HepG2 (cell line): ENCODE results near the gene RBX1. TPM values are rescaled to one million over a fixed set of nuclear protein-coding genes. Genes with fewer than 3 reads are reported as not detected.
A peak's percentile ranks its signal among the peaks of the same experiment; 100 is the strongest.

ENCODE experiments used
- CCAR2 ChIP-seq: fragments of 200-400 bp; formaldehyde crosslinking; optimal IDR thresholded peaks from 2 replicates; pipeline ENCODE3; 2018; ENCODE audit warnings: low read depth, mild to moderate bottlenecking, low read length, moderate library complexity
- CENPT ChIP-seq: sonication (generic); formaldehyde crosslinking; IDR thresholded peaks from 2 replicates; pipeline ENCODE4 v1.8.0; 2022; ENCODE audit warnings: low read depth, mild to moderate bottlenecking, moderate library complexity, missing genetic modification reagents
- DR1 ChIP-seq: sonication (generic); formaldehyde crosslinking; IDR thresholded peaks from 2 replicates; pipeline ENCODE4 v1.8.0; 2021; ENCODE audit warnings: mild to moderate bottlenecking, missing genetic modification reagents, inconsistent platforms
- KDM5A ChIP-seq: fragments of 200-600 bp; sonication (generic); IDR thresholded peaks from 2 replicates; pipeline ENCODE4 v1.7.0; 2018; ENCODE audit warnings: antibody characterized with exemption, mild to moderate bottlenecking, low read length, borderline replicate concordance
- MATR3 ChIP-seq: sonication (generic); formaldehyde crosslinking; IDR thresholded peaks from 2 replicates; pipeline ENCODE4 v1.4.0; 2020; ENCODE audit warnings: missing genetic modification reagents
- MLLT10 ChIP-seq: sonication (generic); formaldehyde crosslinking; IDR thresholded peaks from 2 replicates; pipeline ENCODE4 v1.4.0; 2020; ENCODE audit warnings: missing genetic modification reagents
- PAF1 ChIP-seq: IDR thresholded peaks from 2 replicates; pipeline ENCODE4 v1.6.1; 2016; ENCODE audit warnings: missing genetic modification reagents, missing compliant biosample characterization
- SIN3A ChIP-seq: IDR thresholded peaks from 2 replicates; pipeline ENCODE4 v1.6.1; 2011; ENCODE audit warnings: low read depth, mild to moderate bottlenecking, control low read depth, low read length, borderline replicate concordance
- SIX4 ChIP-seq: sonication (generic); formaldehyde crosslinking; IDR thresholded peaks from 2 replicates; pipeline ENCODE4 v1.4.0; 2020; ENCODE audit warnings: missing genetic modification reagents
- ZBTB38 ChIP-seq: sonication (generic); formaldehyde crosslinking; IDR thresholded peaks from 2 replicates; pipeline ENCODE4 v1.5.1; 2020; ENCODE audit warnings: mild to moderate bottlenecking, missing genetic modification reagents
- ZNF331 ChIP-seq: sonication (generic); formaldehyde crosslinking; IDR thresholded peaks from 2 replicates; pipeline ENCODE4 v1.4.0; 2020; ENCODE audit warnings: missing genetic modification reagents
- ZNF34 ChIP-seq: sonication (generic); formaldehyde crosslinking; IDR thresholded peaks from 2 replicates; pipeline ENCODE4 v1.4.0; 2020; ENCODE audit warnings: mild to moderate bottlenecking, missing genetic modification reagents, borderline replicate concordance
- ZNF460 ChIP-seq: sonication (generic); formaldehyde crosslinking; IDR thresholded peaks from 2 replicates; pipeline ENCODE4 v1.5.1; 2020; ENCODE audit warnings: missing genetic modification reagents, mild to moderate bottlenecking, borderline replicate concordance
- polyA plus RNA-seq, 8 experiments: library from polyadenylated mRNA; depleted of rRNA in 3 of 8; stranded (reverse) in 7 of 8; unstranded in 1 of 8; fragments of >200 nt; fragmentation: Illumina TruSeq in 4 of 8; extraction: Trizol in 4 of 8; gene quantifications; 2 replicates each; pipeline versions ENCODE4 v1.2.1 to v1.2.3, GENCODE V29; 2011 to 2016; ENCODE audit warnings: low read depth in 4 of 8, missing spikeins in 1 of 8, mixed read lengths in 1 of 8; ENCODE audit not compliant: insufficient read depth in 1 of 8
- total RNA-seq, 5 experiments: library from RNA; depleted of rRNA; stranded (reverse); fragments of >200 nt; fragmentation: Illumina TruSeq; extraction: Trizol; gene quantifications; 2 replicates each; pipeline ENCODE4 v1.2.3, GENCODE V29; 2016; ENCODE audit warnings: low read depth in 1 of 5
- TF ChIP-seq, protein P1 (sequence below): sonication (generic); formaldehyde crosslinking; IDR thresholded peaks from 2 replicates; pipeline ENCODE4 v1.5.1; 2020; ENCODE audit warnings: mild to moderate bottlenecking, missing genetic modification reagents, borderline replicate concordance
- TF ChIP-seq, protein P2 (sequence below): sonication (generic); formaldehyde crosslinking; IDR thresholded peaks from 2 replicates; pipeline ENCODE4 v1.4.0; 2020; ENCODE audit warnings: mild to moderate bottlenecking, missing genetic modification reagents
- TF ChIP-seq, protein P3 (sequence below): sonication (generic); formaldehyde crosslinking; IDR thresholded peaks from 2 replicates; pipeline ENCODE4 v1.8.1; 2023; ENCODE audit warnings: mild to moderate bottlenecking, missing genetic modification reagents
- TF ChIP-seq, protein P4 (sequence below): sonication (generic); formaldehyde crosslinking; IDR thresholded peaks from 2 replicates; pipeline ENCODE4 v1.4.0; 2020; ENCODE audit warnings: mild to moderate bottlenecking, missing genetic modification reagents
- TF ChIP-seq, protein P5 (sequence below): sonication (generic); formaldehyde crosslinking; IDR thresholded peaks from 2 replicates; pipeline ENCODE4 v1.4.0; 2020; ENCODE audit warnings: missing genetic modification reagents, borderline replicate concordance

The RBX1 gene
- total and polyA plus RNA-seq, 2 of the 13 experiments (the other 11 are each of a cell fraction or from before 2014, with no cell fraction given), result 84.9 to 90.2 TPM

DNA sequence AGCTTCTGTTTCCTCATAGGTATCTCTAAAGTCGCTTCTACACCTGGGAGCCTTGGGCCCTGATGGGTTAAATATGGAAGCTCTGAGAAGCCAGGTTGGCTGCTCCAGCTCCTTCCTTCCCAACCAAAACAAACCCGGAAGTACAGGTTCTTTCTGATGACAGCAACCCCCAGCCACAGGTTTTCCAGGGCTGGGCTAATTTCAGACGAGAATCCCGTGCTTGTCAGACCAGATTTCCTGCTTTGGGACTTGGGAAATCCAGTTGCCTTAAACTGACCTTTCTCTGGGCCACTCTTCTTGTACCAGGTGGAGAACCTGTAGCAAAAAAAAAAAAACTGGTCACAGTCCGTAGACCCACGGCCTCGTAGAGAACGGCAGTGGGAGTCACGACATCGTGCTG, 51.9 kb downstream of the RBX1 start (continued):
- TF ChIP-seq, protein P1, sequence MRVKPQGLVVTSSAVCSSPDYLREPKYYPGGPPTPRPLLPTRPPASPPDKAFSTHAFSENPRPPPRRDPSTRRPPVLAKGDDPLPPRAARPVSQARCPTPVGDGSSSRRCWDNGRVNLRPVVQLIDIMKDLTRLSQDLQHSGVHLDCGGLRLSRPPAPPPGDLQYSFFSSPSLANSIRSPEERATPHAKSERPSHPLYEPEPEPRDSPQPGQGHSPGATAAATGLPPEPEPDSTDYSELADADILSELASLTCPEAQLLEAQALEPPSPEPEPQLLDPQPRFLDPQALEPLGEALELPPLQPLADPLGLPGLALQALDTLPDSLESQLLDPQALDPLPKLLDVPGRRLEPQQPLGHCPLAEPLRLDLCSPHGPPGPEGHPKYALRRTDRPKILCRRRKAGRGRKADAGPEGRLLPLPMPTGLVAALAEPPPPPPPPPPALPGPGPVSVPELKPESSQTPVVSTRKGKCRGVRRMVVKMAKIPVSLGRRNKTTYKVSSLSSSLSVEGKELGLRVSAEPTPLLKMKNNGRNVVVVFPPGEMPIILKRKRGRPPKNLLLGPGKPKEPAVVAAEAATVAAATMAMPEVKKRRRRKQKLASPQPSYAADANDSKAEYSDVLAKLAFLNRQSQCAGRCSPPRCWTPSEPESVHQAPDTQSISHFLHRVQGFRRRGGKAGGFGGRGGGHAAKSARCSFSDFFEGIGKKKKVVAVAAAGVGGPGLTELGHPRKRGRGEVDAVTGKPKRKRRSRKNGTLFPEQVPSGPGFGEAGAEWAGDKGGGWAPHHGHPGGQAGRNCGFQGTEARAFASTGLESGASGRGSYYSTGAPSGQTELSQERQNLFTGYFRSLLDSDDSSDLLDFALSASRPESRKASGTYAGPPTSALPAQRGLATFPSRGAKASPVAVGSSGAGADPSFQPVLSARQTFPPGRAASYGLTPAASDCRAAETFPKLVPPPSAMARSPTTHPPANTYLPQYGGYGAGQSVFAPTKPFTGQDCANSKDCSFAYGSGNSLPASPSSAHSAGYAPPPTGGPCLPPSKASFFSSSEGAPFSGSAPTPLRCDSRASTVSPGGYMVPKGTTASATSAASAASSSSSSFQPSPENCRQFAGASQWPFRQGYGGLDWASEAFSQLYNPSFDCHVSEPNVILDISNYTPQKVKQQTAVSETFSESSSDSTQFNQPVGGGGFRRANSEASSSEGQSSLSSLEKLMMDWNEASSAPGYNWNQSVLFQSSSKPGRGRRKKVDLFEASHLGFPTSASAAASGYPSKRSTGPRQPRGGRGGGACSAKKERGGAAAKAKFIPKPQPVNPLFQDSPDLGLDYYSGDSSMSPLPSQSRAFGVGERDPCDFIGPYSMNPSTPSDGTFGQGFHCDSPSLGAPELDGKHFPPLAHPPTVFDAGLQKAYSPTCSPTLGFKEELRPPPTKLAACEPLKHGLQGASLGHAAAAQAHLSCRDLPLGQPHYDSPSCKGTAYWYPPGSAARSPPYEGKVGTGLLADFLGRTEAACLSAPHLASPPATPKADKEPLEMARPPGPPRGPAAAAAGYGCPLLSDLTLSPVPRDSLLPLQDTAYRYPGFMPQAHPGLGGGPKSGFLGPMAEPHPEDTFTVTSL, result no peak
- TF ChIP-seq CCAR2, result no peak
- no peak for TF ChIP-seq KDM5A
- TF ChIP-seq ZNF331 (CRISPR knock-in tag), result no peak
- TF ChIP-seq DR1 (CRISPR knock-in tag), result no peak
- TF ChIP-seq, protein P2, sequence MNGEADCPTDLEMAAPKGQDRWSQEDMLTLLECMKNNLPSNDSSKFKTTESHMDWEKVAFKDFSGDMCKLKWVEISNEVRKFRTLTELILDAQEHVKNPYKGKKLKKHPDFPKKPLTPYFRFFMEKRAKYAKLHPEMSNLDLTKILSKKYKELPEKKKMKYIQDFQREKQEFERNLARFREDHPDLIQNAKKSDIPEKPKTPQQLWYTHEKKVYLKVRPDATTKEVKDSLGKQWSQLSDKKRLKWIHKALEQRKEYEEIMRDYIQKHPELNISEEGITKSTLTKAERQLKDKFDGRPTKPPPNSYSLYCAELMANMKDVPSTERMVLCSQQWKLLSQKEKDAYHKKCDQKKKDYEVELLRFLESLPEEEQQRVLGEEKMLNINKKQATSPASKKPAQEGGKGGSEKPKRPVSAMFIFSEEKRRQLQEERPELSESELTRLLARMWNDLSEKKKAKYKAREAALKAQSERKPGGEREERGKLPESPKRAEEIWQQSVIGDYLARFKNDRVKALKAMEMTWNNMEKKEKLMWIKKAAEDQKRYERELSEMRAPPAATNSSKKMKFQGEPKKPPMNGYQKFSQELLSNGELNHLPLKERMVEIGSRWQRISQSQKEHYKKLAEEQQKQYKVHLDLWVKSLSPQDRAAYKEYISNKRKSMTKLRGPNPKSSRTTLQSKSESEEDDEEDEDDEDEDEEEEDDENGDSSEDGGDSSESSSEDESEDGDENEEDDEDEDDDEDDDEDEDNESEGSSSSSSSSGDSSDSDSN (CRISPR knock-in tag), result no peak
- no peak for TF ChIP-seq PAF1 (CRISPR knock-in tag)
- no peak for TF ChIP-seq CENPT (CRISPR knock-in tag)
- TF ChIP-seq, protein P3, sequence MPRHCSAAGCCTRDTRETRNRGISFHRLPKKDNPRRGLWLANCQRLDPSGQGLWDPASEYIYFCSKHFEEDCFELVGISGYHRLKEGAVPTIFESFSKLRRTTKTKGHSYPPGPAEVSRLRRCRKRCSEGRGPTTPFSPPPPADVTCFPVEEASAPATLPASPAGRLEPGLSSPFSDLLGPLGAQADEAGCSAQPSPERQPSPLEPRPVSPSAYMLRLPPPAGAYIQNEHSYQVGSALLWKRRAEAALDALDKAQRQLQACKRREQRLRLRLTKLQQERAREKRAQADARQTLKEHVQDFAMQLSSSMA (CRISPR knock-in tag), result no peak
- no peak for TF ChIP-seq ZBTB38 (CRISPR knock-in tag)
- no peak for TF ChIP-seq SIX4 (CRISPR knock-in tag)
- TF ChIP-seq, protein P4, sequence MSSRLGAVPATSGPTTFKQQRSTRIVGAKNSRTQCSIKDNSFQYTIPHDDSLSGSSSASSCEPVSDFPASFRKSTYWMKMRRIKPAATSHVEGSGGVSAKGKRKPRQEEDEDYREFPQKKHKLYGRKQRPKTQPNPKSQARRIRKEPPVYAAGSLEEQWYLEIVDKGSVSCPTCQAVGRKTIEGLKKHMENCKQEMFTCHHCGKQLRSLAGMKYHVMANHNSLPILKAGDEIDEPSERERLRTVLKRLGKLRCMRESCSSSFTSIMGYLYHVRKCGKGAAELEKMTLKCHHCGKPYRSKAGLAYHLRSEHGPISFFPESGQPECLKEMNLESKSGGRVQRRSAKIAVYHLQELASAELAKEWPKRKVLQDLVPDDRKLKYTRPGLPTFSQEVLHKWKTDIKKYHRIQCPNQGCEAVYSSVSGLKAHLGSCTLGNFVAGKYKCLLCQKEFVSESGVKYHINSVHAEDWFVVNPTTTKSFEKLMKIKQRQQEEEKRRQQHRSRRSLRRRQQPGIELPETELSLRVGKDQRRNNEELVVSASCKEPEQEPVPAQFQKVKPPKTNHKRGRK, result no peak
- 0 out of 2 replicates have a peak, but pooled peaks have one; percentile 35 for TF ChIP-seq SIN3A
- TF ChIP-seq MATR3 (CRISPR knock-in tag), result no peak
- no peak for TF ChIP-seq MLLT10
- no peak for TF ChIP-seq ZNF34 (CRISPR knock-in tag)
- TF ChIP-seq, protein P5, sequence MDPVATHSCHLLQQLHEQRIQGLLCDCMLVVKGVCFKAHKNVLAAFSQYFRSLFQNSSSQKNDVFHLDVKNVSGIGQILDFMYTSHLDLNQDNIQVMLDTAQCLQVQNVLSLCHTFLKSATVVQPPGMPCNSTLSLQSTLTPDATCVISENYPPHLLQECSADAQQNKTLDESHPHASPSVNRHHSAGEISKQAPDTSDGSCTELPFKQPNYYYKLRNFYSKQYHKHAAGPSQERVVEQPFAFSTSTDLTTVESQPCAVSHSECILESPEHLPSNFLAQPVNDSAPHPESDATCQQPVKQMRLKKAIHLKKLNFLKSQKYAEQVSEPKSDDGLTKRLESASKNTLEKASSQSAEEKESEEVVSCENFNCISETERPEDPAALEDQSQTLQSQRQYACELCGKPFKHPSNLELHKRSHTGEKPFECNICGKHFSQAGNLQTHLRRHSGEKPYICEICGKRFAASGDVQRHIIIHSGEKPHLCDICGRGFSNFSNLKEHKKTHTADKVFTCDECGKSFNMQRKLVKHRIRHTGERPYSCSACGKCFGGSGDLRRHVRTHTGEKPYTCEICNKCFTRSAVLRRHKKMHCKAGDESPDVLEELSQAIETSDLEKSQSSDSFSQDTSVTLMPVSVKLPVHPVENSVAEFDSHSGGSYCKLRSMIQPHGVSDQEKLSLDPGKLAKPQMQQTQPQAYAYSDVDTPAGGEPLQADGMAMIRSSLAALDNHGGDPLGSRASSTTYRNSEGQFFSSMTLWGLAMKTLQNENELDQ (CRISPR knock-in tag), result no peak
- no peak for TF ChIP-seq ZNF460 (CRISPR knock-in tag)
